Measurements from ENCODE around the gene PRKCQ. TPM values are rescaled to one million over a fixed set of nuclear protein-coding genes. Genes with fewer than 3 reads are reported as not detected.

The PRKCQ gene
- total RNA-seq, 1 donor from 2014 or later = 2.1 TPM

DNA sequence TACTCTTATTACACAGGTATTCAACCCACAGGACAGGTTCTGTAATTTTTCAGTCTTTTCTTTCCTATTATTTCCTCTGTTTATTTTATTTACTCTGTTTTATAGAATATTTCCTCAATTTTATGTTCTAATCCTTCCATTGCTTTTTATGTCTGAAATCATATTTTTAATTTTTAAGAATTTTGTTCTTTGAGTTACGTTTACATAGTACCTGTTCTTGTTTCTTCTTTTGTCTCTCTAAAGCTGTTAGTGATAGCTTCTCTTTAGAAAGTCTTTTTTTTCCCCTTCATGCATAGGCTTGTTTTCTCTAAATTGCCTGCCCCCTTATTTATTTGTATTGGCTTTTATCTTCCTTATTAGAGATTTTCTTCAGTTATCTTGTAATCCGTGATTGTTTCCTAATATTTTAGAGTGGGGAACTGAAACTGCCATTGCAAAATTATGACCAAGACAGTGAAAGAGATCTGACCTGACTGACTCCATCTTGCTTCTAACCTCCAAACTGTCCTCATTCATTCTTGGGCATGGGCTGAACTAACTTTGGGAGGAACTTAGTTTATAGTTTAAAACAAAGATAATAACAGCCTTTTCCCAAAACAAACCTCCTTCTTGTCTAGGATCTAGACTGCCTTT, 189.7 kb downstream of the PRKCQ start:
- Histone ChIP-seq H3K9me3 (ENCODE audit: insufficient read depth, low read depth, low read length) (no peaks in the 10 kb centered on the region), H3K4me1 (ENCODE audit: insufficient read depth, low read length) (no peaks in the 10 kb centered on the region), H4K20me1 (ENCODE audit: insufficient read depth, low read length) (no peaks in the 10 kb centered on the region), H3K27me3 (ENCODE audit: insufficient read depth, low read length) (no peaks in the 10 kb centered on the region), H3K4me3 (ENCODE audit: insufficient read depth, low read depth, low read length) (no peak overlapping the region), H3K9ac (ENCODE audit: low read length) (no peak overlapping the region), H3K4me2 (ENCODE audit: low read length) (no peak overlapping the region), H3K36me3 (ENCODE audit: insufficient read depth, low read length) (no peaks in the 10 kb centered on the region), H3K79me2 (ENCODE audit: insufficient read depth, low read length) (no peaks in the 10 kb centered on the region), H3K27ac (ENCODE audit: low read depth, low read length) (no peak overlapping the region), H2AFZ (ENCODE audit: low read depth, low read length) (no peak overlapping the region)
- Mint-ChIP-seq H3K9me3 (ENCODE audit: unreplicated experiment) (no peaks in the 10 kb centered on the region), H3K36me3 (ENCODE audit: low read depth, unreplicated experiment) (no peaks in the 10 kb centered on the region), H3K4me3 (ENCODE audit: unreplicated experiment) (no peak overlapping the region), H3K27ac (ENCODE audit: unreplicated experiment) (no peak overlapping the region), H3K27me3 (ENCODE audit: low read depth, unreplicated experiment) (no peaks in the 10 kb centered on the region), H3K4me1 (ENCODE audit: low read depth, unreplicated experiment) (no peaks in the 10 kb centered on the region)
- TF ChIP-seq EZH2 (IDR thresholded peaks at IDR 0.05; ENCODE audit: insufficient read depth, low read length) = no peak
- DNase-seq (ENCODE audit: low read depth) (no peak), FAIRE-seq (no peak)

GRCh38 chr10:6388261-6388893, 191.7 kb downstream of the PRKCQ start:
- H3K9ac ChIP-seq (ENCODE audit: low read length) = no peak overlapping the region
- no peak for DNase-seq (ENCODE audit: low read depth)
- no peak for TF ChIP-seq CTCF (IDR thresholded peaks at IDR 0.05; ENCODE audit: insufficient read depth, low read depth, low read length)
- TF ChIP-seq EZH2 (IDR thresholded peaks at IDR 0.05; ENCODE audit: insufficient read depth, low read length) = no peak
- no peak overlapping the region for H3K27ac Mint-ChIP-seq (ENCODE audit: unreplicated experiment)
- peaks cover 1% of the 10 kb centered on the region for H3K4me1 Mint-ChIP-seq (ENCODE audit: low read depth, unreplicated experiment)
- no peak overlapping the region for H3K4me3 ChIP-seq (ENCODE audit: insufficient read depth, low read depth, low read length)
- no peak overlapping the region for H3K4me2 ChIP-seq (ENCODE audit: low read length)
- H3K27ac ChIP-seq (ENCODE audit: low read depth, low read length) = no peak overlapping the region
- H3K9me3 Mint-ChIP-seq (ENCODE audit: unreplicated experiment) = no peaks in the 10 kb centered on the region
- H3K27me3 ChIP-seq (ENCODE audit: insufficient read depth, low read length) = no peaks in the 10 kb centered on the region
- H4K20me1 ChIP-seq (ENCODE audit: insufficient read depth, low read length) = no peaks in the 10 kb centered on the region
- H3K36me3 Mint-ChIP-seq (ENCODE audit: low read depth, unreplicated experiment) = no peaks in the 10 kb centered on the region
- no peaks in the 10 kb centered on the region for H3K27me3 Mint-ChIP-seq (ENCODE audit: low read depth, unreplicated experiment)
- H3K79me2 ChIP-seq (ENCODE audit: insufficient read depth, low read length) = no peaks in the 10 kb centered on the region
- H3K4me1 ChIP-seq (ENCODE audit: insufficient read depth, low read length) = no peaks in the 10 kb centered on the region
- H2AFZ ChIP-seq (ENCODE audit: low read depth, low read length) = no peak overlapping the region
- no peak for FAIRE-seq
- no peaks in the 10 kb centered on the region for H3K36me3 ChIP-seq (ENCODE audit: insufficient read depth, low read length)
- no peak overlapping the region for H3K4me3 Mint-ChIP-seq (ENCODE audit: unreplicated experiment)
- H3K9me3 ChIP-seq (ENCODE audit: insufficient read depth, low read depth, low read length) = no peaks in the 10 kb centered on the region

DNA sequence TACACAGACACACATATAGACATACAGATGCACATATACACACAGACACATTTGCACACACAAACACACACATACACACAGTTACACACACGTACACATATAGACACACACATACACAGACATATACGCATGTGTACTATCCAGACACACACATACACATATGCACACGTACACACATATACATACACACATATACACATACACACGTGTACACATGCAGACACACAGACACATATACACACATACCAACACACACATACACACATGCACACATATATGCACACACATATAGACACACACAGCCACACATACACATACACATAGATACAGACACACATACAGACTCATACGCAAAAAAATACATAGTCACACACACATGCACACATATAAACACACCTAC, 193.1 kb downstream of the PRKCQ start:
- no peaks in the 10 kb centered on the region for H3K9me3 Mint-ChIP-seq (ENCODE audit: unreplicated experiment)
- TF ChIP-seq CTCF (IDR thresholded peaks at IDR 0.05; ENCODE audit: insufficient read depth, low read depth, low read length) (no peak), EZH2 (IDR thresholded peaks at IDR 0.05; ENCODE audit: insufficient read depth, low read length) (no peak)
- Histone ChIP-seq H3K4me3 (ENCODE audit: insufficient read depth, low read depth, low read length) (no peak overlapping the region), H3K36me3 (ENCODE audit: insufficient read depth, low read length) (no peaks in the 10 kb centered on the region), H2AFZ (ENCODE audit: low read depth, low read length) (no peak overlapping the region), H3K27ac (ENCODE audit: low read depth, low read length) (no peak overlapping the region), H3K79me2 (ENCODE audit: insufficient read depth, low read length) (no peaks in the 10 kb centered on the region), H3K27me3 (ENCODE audit: insufficient read depth, low read length) (no peaks in the 10 kb centered on the region), H3K9ac (ENCODE audit: low read length) (no peak overlapping the region), H3K4me1 (ENCODE audit: insufficient read depth, low read length) (peaks cover 11% of the 10 kb centered on the region), H3K9me3 (ENCODE audit: insufficient read depth, low read depth, low read length) (no peaks in the 10 kb centered on the region), H4K20me1 (ENCODE audit: insufficient read depth, low read length) (no peaks in the 10 kb centered on the region), H3K4me2 (ENCODE audit: low read length) (no peak overlapping the region)
- peaks cover 15% of the 10 kb centered on the region for H3K4me1 Mint-ChIP-seq (ENCODE audit: low read depth, unreplicated experiment)
- no peak overlapping the region for H3K4me3 Mint-ChIP-seq (ENCODE audit: unreplicated experiment)
- H3K27ac Mint-ChIP-seq (ENCODE audit: unreplicated experiment) = no peak overlapping the region
- H3K36me3 Mint-ChIP-seq (ENCODE audit: low read depth, unreplicated experiment) = peaks cover under 1% of the 10 kb centered on the region
- no peak for FAIRE-seq
- no peak for DNase-seq (ENCODE audit: low read depth)
- no peaks in the 10 kb centered on the region for H3K27me3 Mint-ChIP-seq (ENCODE audit: low read depth, unreplicated experiment)
